HepG2 (cell line): ENCODE results near the gene NME7. TPM values are rescaled to one million over a fixed set of nuclear protein-coding genes. Genes with fewer than 3 reads are reported as not detected.

Experiments used
- ATAC-seq: fragments of 200-7000 bp; cut with Tn5 transposase; 3 replicates; pipeline ENCODE4 v1.9.1; 2020; ENCODE audit warnings: mild to moderate bottlenecking, moderate library complexity
- BruUV-seq: library from RNA; stranded (reverse); fragments of 400-500 nt; replicated peaks from 2 replicates; lab custom pipeline; 2021; lab: Mats Ljungman, UMichigan
- CTCF ChIA-PET: fragments of 300-600 bp; formaldehyde crosslinking; extraction: SDS; loops from one replicate; lab custom pipeline; 2021; ENCODE audit warnings: low total read pairs, inconsistent platforms, low intra/inter-chr PET ratio; lab: Yijun Ruan, JAX
- POLR2A ChIA-PET: fragments of 350-600 bp; sonication (Branson Sonifier 250); formaldehyde crosslinking; loops from one replicate; lab custom pipeline; 2020; ENCODE audit warnings: antibody characterized with exemption, inconsistent platforms; lab: Yijun Ruan, JAX
- DNase-seq: peaks from one replicate; pipeline ENCODE4 v3.0.0-alpha.2; 2015; ENCODE audit warnings: low spot score
- FAIRE-seq: peaks from 3 replicates; lab custom pipeline; 2011; peaks lifted over from hg19 to GRCh38; lab: Jason Lieb, UNC
- H2AFZ ChIP-seq: one replicate; pipeline ENCODE4 v1.6.1; 2011; ENCODE audit warnings: low read length, inconsistent platforms
- H3K27ac ChIP-seq: fragments of 300-600 bp; 3 replicates; pipeline ENCODE4 v1.8.0; 2011; ENCODE audit warnings: mixed run types, mild to moderate bottlenecking, mixed read lengths, low read length, inconsistent platforms; ENCODE audit not compliant: insufficient read depth; ENCODE audit errors: extremely low read length
- H3K27me3 ChIP-seq, 2 experiments: fragments of 200-600 bp in 1 of 2; 2 replicates in 1 of 2; 3 replicates in 1 of 2; pipeline versions ENCODE4 v1.6.0 to v1.8.0; 2011; ENCODE audit warnings: low read length in 2 of 2, mild to moderate bottlenecking in 2 of 2, moderate library complexity in 2 of 2, inconsistent platforms in 1 of 2; ENCODE audit not compliant: insufficient read depth in 2 of 2, control insufficient read depth in 1 of 2
- H3K36me3 ChIP-seq, 2 experiments: fragments of 200-600 bp in 1 of 2; replicated peaks in 1 of 2; 2 replicates in 1 of 2; 3 replicates in 1 of 2; pipeline versions ENCODE4 v1.5.1 to v1.8.0; 2011; ENCODE audit warnings: low read length in 2 of 2, inconsistent platforms in 1 of 2; ENCODE audit not compliant: insufficient read depth in 2 of 2, control insufficient read depth in 1 of 2
- H3K4me1 ChIP-seq: 2 replicates; pipeline ENCODE4 v1.5.1; 2012; ENCODE audit warnings: low read length, inconsistent platforms; ENCODE audit not compliant: insufficient read depth
- H3K4me2 ChIP-seq: 2 replicates; pipeline ENCODE4 v1.6.0; 2011; ENCODE audit warnings: low read depth, low read length, inconsistent platforms
- H3K4me3 ChIP-seq, 3 experiments: fragments of 200-600 bp in 1 of 3; sonication (generic), shearing (Covaris generic) in 1 of 3; replicated peaks in 1 of 3; 2 replicates each; pipeline ENCODE4 v1.5.1; 2011 to 2016; ENCODE audit warnings: low read length in 3 of 3, inconsistent platforms in 2 of 3, low read depth in 2 of 3, mild to moderate bottlenecking in 2 of 3, control low read depth in 1 of 3, mixed read lengths in 1 of 3; ENCODE audit not compliant: insufficient read depth in 1 of 3
- H3K79me2 ChIP-seq: one replicate; pipeline ENCODE4 v1.6.1; 2011; ENCODE audit warnings: low read length, inconsistent platforms; ENCODE audit not compliant: insufficient read depth
- H3K9ac ChIP-seq: 2 replicates; pipeline ENCODE4 v1.6.0; 2011; ENCODE audit warnings: mild to moderate bottlenecking, low read depth, low read length, inconsistent platforms; ENCODE audit not compliant: insufficient read depth
- H3K9me3 ChIP-seq: 2 replicates; pipeline ENCODE4 v1.5.1; 2012; ENCODE audit warnings: mild to moderate bottlenecking, low read length
- H4K20me1 ChIP-seq: 2 replicates; pipeline ENCODE4 v1.6.0; 2011; ENCODE audit warnings: inconsistent platforms, mild to moderate bottlenecking, low read length, moderate library complexity; ENCODE audit not compliant: insufficient read depth
- FOXK1 ChIP-seq: sonication (generic); formaldehyde crosslinking; IDR thresholded peaks from 2 replicates; pipeline ENCODE4 v1.4.0; 2020; ENCODE audit warnings: low read depth, missing genetic modification reagents, borderline replicate concordance
- POLR2AphosphoS2 ChIP-seq: IDR thresholded peaks from 2 replicates; pipeline ENCODE4 v1.6.1; 2011; ENCODE audit warnings: low read depth, low read length, improper control_type of control experiment
- RBM22 ChIP-seq: fragments of 200-400 bp; formaldehyde crosslinking; optimal IDR thresholded peaks from 2 replicates; pipeline ENCODE3; 2017; ENCODE audit warnings: mild to moderate bottlenecking, low read length, moderate library complexity
- ZFAT ChIP-seq: sonication (generic); formaldehyde crosslinking; conservative IDR thresholded peaks from 2 replicates; pipeline ENCODE4 v1.8.1; 2023; ENCODE audit warnings: missing genetic modification reagents, inconsistent platforms
- ZNF317 ChIP-seq: sonication (generic); formaldehyde crosslinking; IDR thresholded peaks from 2 replicates; pipeline ENCODE4 v1.5.0; 2020; ENCODE audit warnings: mild to moderate bottlenecking, missing genetic modification reagents
- WGBS: methylation state at CpG from one replicate; pipeline ENCODE4 v1.1.6; 2017; ENCODE audit warnings: low lambda C conversion rate; 5-methylcytosine and 5-hydroxymethylcytosine counted together
- in situ Hi-C: cut with HindIII; loops from 2 replicates; pipeline ENCODE4 v1.10.0; 2017; ENCODE audit warnings: low pct_unique_long_range_greater_than_20kb; ENCODE audit not compliant: extremely low pct_ligation_motif_present
- intact Hi-C: fragments of 100-400 bp; cut with micrococcal nuclease; formaldehyde crosslinking; loops from one replicate; pipeline ENCODE4 v1.10.0; 2022; ENCODE audit not compliant: unreplicated experiment
- polyA plus RNA-seq, 8 experiments: library from polyadenylated mRNA; depleted of rRNA in 3 of 8; stranded (reverse) in 7 of 8; unstranded in 1 of 8; fragments of >200 nt; fragmentation: Illumina TruSeq in 4 of 8; extraction: Trizol in 4 of 8; gene quantifications; 2 replicates each; pipeline versions ENCODE4 v1.2.1 to v1.2.3, GENCODE V29; 2011 to 2016; ENCODE audit warnings: low read depth in 4 of 8, missing spikeins in 1 of 8, mixed read lengths in 1 of 8; ENCODE audit not compliant: insufficient read depth in 1 of 8
- total RNA-seq, 5 experiments: library from RNA; depleted of rRNA; stranded (reverse); fragments of >200 nt; fragmentation: Illumina TruSeq; extraction: Trizol; gene quantifications; 2 replicates each; pipeline ENCODE4 v1.2.3, GENCODE V29; 2016; ENCODE audit warnings: low read depth in 1 of 5
- TF ChIP-seq, protein P1 (sequence below): sonication (generic); formaldehyde crosslinking; IDR thresholded peaks from 2 replicates; pipeline ENCODE4 v1.4.0; 2020; ENCODE audit warnings: missing genetic modification reagents, borderline replicate concordance
- TF ChIP-seq, protein P2 (sequence below), 2 experiments: sonication (generic) in 1 of 2; formaldehyde crosslinking in 1 of 2; IDR thresholded peaks; 2 replicates each; pipeline versions ENCODE4 v1.5.1 to v1.6.1; 2011 to 2020; ENCODE audit warnings: borderline replicate concordance in 1 of 2, low read depth in 1 of 2, low read length in 1 of 2, mild to moderate bottlenecking in 1 of 2, missing genetic modification reagents in 1 of 2, moderate library complexity in 1 of 2

NME7 gene
- total and polyA plus RNA-seq, 2 of the 13 experiments (the other 11 are each of a cell fraction or from before 2014, with no cell fraction given), result 9.4 to 22.5 TPM

- Histone ChIP-seq H3K36me3 (peaks cover 31 to 88% of the 10 kb centered on the region in 2 experiments), H3K27ac (no peak overlapping the region), H2AFZ (no peak overlapping the region), H3K9me3 (no peaks in the 10 kb centered on the region), H3K9ac (no peak overlapping the region), H3K27me3 (no peaks in the 10 kb centered on the region), H3K4me2 (no peak overlapping the region), H4K20me1 (peaks cover 41% of the 10 kb centered on the region), H3K79me2 (peaks cover 58% of the 10 kb centered on the region), H3K4me1 (peaks cover 38% of the 10 kb centered on the region), H3K4me3 (no peak overlapping the region)
- POLR2A ChIA-PET, result no interaction called here
- BruUV-seq, result no TSS peak
- CTCF ChIA-PET, result no interaction called here
- DNase-seq (no peak), ATAC-seq (no peak), FAIRE-seq (no peak)
- TF ChIP-seq ZFAT (no peak), FOXK1 (no peak), POLR2AphosphoS2 (0 out of 2 replicates have a peak, but pooled peaks have one; percentile 60), RBM22 (peak; percentile 27)
- WGBS, result 98% methylated on average over 6 of the region's 6 CpGs
- intact Hi-C loops, result no loop called here
- in situ Hi-C loops, result loop anchor here (10.0 kb wide), 1 partner anchor 222 kb away; no protein-coding TSS in a partner anchor
Measured at GRCh38 chr1:169122976-169123375, 244.6 kb downstream of the NME7 start.

DNA sequence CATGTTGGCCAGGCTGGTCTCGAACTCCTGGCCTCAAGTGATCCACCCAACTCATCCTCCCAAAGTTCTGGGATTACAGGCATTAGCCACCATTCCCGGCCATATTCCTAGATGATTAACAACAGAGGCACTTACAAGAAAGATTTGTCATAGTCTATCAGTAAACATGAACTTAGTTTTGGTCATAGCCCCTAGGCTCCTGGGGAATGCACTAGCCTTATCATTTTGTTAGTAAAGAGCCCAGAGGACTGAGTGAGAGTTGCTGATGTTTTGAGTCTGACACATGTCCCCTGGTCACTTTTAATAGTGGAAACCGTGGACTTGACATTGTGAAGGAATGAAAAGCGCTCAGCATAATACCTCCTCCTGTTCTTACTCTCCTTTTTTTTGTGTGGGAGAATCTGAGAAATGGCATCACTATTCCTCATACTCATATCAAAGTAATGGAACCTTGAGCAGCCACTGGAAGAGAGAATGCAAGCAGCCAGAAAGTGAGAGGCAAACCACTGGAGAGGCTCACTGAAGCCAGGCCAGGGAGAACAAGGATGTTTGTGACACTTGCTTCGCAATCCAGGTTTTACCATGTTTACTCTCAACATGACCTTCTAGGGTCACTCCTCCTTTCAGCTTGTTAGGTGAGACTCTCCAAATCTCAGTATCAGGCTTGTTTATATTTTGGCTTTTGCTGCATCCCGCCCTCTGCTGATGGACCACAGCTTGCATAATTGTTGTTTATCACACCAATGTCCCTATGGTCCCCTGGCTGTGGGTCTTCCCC is 246.3 kb downstream of the NME7 start:
- H4K20me1 ChIP-seq, result peaks cover 41% of the 10 kb centered on the region
- in situ Hi-C loops (loop anchor here (10.0 kb wide), 1 partner anchor 223 kb away; no protein-coding TSS in a partner anchor), intact Hi-C loops (no loop called here)
- no peaks in the 10 kb centered on the region for H3K27me3 ChIP-seq
- ATAC-seq (peak; percentile 16; the same call in 2 of the 3 replicates), FAIRE-seq (no peak), DNase-seq (no peak)
- ChIA-PET CTCF (no interaction called here), POLR2A (interaction anchor here (1.4 kb wide), 1 partner anchor 16 kb away, joined by 5 read pairs; no protein-coding TSS in a partner anchor)
- peaks cover 54% of the 10 kb centered on the region for H3K4me1 ChIP-seq
- 94% methylated on average over 6 of the region's 6 CpGs for WGBS
- no TSS peak for BruUV-seq
- no peaks in the 10 kb centered on the region for H3K9me3 ChIP-seq
- no peak overlapping the region for H3K9ac ChIP-seq
- H2AFZ ChIP-seq, result no peak overlapping the region
- peaks cover 34 to 87% of the 10 kb centered on the region in 2 experiments for H3K36me3 ChIP-seq
- no peak overlapping the region for H3K4me3 ChIP-seq
- no peak overlapping the region for H3K4me2 ChIP-seq
- no peak overlapping the region for H3K27ac ChIP-seq
- H3K79me2 ChIP-seq, result peaks cover 72% of the 10 kb centered on the region
- TF ChIP-seq, protein P1, sequence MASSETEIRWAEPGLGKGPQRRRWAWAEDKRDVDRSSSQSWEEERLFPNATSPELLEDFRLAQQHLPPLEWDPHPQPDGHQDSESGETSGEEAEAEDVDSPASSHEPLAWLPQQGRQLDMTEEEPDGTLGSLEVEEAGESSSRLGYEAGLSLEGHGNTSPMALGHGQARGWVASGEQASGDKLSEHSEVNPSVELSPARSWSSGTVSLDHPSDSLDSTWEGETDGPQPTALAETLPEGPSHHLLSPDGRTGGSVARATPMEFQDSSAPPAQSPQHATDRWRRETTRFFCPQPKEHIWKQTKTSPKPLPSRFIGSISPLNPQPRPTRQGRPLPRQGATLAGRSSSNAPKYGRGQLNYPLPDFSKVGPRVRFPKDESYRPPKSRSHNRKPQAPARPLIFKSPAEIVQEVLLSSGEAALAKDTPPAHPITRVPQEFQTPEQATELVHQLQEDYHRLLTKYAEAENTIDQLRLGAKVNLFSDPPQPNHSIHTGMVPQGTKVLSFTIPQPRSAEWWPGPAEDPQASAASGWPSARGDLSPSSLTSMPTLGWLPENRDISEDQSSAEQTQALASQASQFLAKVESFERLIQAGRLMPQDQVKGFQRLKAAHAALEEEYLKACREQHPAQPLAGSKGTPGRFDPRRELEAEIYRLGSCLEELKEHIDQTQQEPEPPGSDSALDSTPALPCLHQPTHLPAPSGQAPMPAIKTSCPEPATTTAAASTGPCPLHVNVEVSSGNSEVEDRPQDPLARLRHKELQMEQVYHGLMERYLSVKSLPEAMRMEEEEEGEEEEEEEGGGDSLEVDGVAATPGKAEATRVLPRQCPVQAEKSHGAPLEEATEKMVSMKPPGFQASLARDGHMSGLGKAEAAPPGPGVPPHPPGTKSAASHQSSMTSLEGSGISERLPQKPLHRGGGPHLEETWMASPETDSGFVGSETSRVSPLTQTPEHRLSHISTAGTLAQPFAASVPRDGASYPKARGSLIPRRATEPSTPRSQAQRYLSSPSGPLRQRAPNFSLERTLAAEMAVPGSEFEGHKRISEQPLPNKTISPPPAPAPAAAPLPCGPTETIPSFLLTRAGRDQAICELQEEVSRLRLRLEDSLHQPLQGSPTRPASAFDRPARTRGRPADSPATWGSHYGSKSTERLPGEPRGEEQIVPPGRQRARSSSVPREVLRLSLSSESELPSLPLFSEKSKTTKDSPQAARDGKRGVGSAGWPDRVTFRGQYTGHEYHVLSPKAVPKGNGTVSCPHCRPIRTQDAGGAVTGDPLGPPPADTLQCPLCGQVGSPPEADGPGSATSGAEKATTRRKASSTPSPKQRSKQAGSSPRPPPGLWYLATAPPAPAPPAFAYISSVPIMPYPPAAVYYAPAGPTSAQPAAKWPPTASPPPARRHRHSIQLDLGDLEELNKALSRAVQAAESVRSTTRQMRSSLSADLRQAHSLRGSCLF, result no peak
- 0 out of 2 replicates have a peak, but pooled peaks have one; percentile 30 for TF ChIP-seq ZNF317 (CRISPR knock-in tag)
- TF ChIP-seq, protein P2, sequence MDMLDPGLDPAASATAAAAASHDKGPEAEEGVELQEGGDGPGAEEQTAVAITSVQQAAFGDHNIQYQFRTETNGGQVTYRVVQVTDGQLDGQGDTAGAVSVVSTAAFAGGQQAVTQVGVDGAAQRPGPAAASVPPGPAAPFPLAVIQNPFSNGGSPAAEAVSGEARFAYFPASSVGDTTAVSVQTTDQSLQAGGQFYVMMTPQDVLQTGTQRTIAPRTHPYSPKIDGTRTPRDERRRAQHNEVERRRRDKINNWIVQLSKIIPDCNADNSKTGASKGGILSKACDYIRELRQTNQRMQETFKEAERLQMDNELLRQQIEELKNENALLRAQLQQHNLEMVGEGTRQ (IDR thresholded peaks at IDR 0.05; ENCODE audit: low read depth, low read length), result no peak
- TF ChIP-seq, protein P2 (CRISPR knock-in tag; IDR thresholded peaks at IDR 0.05; ENCODE audit: borderline replicate concordance), result no peak
